A673 (cell line): ENCODE data around the gene FAU. TPM values are rescaled to one million over a fixed set of nuclear protein-coding genes. Genes with fewer than 3 reads are reported as not detected.

Experiments
- BruUV-seq: library from RNA; stranded (reverse); fragments of 400-500 nt; replicated peaks from 2 replicates; lab custom pipeline; 2021; lab: Mats Ljungman, UMichigan
- CTCF ChIA-PET: fragments of 300-600 bp; sonication (Branson Sonifier 250); formaldehyde crosslinking; loops from one replicate; lab custom pipeline; 2022; ENCODE audit warnings: antibody characterized with exemption; lab: Charles Lee
- POLR2A ChIA-PET: fragments of 300-600 bp; sonication (Branson Sonifier 250); formaldehyde crosslinking; loops from one replicate; lab custom pipeline; 2022; ENCODE audit warnings: antibody characterized with exemption; ENCODE audit not compliant: low non-redundant PET; lab: Charles Lee
- DNase-seq: peaks from one replicate; pipeline ENCODE4 v3.0.0-alpha.2; 2015; ENCODE audit warnings: low spot score
- H3K27ac ChIP-seq: fragments of 200-600 bp; sonication (generic); 2 replicates; pipeline ENCODE4 v1.5.1; 2016; ENCODE audit warnings: mixed run types, low read depth, mild to moderate bottlenecking, mixed read lengths, antibody characterized with exemption, low read length; ENCODE audit not compliant: poor library complexity, severe bottlenecking
- H3K27me3 ChIP-seq: fragments of 200-600 bp; sonication (generic); replicated peaks from 2 replicates; pipeline ENCODE4 v1.6.1; 2017; ENCODE audit warnings: mixed run types, low read depth, mild to moderate bottlenecking, mixed read lengths, antibody characterized with exemption, low read length; ENCODE audit not compliant: insufficient read depth, poor library complexity
- H3K36me3 ChIP-seq: fragments of 200-600 bp; sonication (generic); 2 replicates; pipeline ENCODE4 v1.6.1; 2016; ENCODE audit warnings: mixed run types, mild to moderate bottlenecking, mixed read lengths, antibody characterized with exemption, low read length; ENCODE audit not compliant: insufficient read depth, poor library complexity, severe bottlenecking
- H3K4me1 ChIP-seq: fragments of 200-600 bp; sonication (generic); 2 replicates; pipeline ENCODE4 v1.6.1; 2017; ENCODE audit warnings: mixed run types, mild to moderate bottlenecking, mixed read lengths, antibody characterized with exemption, low read length; ENCODE audit not compliant: insufficient read depth, poor library complexity, severe bottlenecking
- H3K4me3 ChIP-seq: fragments of 200-600 bp; sonication (generic); 2 replicates; pipeline ENCODE4 v1.5.1; 2016; ENCODE audit warnings: low read depth, mixed run types, mild to moderate bottlenecking, mixed read lengths, low read length; ENCODE audit not compliant: poor library complexity, severe bottlenecking
- H3K9me3 ChIP-seq: fragments of 200-600 bp; sonication (generic); 2 replicates; pipeline ENCODE4 v1.6.1; 2016; ENCODE audit warnings: mixed run types, low read depth, mild to moderate bottlenecking, mixed read lengths, antibody characterized with exemption, low read length; ENCODE audit not compliant: poor library complexity, severe bottlenecking
- EZH2 ChIP-seq: fragments of 200-600 bp; sonication (generic); IDR thresholded peaks from 2 replicates; pipeline ENCODE4 v1.6.1; 2017; ENCODE audit warnings: borderline replicate concordance, low read depth, mild to moderate bottlenecking, mixed read lengths, antibody characterized with exemption, low read length; ENCODE audit not compliant: poor library complexity, severe bottlenecking
- intact Hi-C: fragments of 100-400 bp; cut with micrococcal nuclease; formaldehyde crosslinking; loops from one replicate; pipeline ENCODE4 v1.10.0; 2022; ENCODE audit not compliant: unreplicated experiment
- total RNA-seq: library from RNA; stranded (reverse); gene quantifications from 2 replicates; pipeline ENCODE4 v1.2.3, GENCODE V29; 2021
- TF ChIP-seq, protein P1 (sequence below): fragments of 300-800, 200-600 bp; sonication (generic); conservative IDR thresholded peaks from 2 replicates; pipeline ENCODE4 v1.5.1; 2017; ENCODE audit warnings: low read depth, mild to moderate bottlenecking, antibody characterized with exemption, low read length, moderate library complexity, mixed read lengths

FAU gene
- total RNA-seq, 1 experiment from 2014 or later = 956 TPM

DNA sequence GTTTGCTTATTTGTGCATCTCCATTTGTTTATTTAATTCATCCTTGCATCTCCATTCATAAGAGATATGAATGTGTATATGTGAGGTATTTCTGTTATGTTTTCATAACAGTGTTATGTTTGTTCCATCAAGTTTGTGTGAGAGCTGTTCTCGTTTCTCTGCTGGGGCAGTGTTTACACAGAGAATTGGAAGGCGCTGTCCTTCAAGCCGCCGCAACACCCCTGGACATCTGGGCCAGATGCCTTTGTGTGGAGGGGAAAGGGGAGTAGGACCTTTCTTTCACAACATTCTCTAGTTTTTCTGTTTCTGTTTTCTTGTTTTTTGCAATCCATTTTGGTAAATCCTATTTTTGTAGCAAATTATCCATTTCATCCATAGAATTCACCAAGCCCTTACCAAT, 17.3 kb downstream of the FAU start:
- Histone ChIP-seq H3K4me3 (no peak overlapping the region), H3K4me1 (no peaks in the 10 kb centered on the region), H3K27ac (no peak overlapping the region), H3K36me3 (no peaks in the 10 kb centered on the region), H3K9me3 (no peaks in the 10 kb centered on the region), H3K27me3 (no peaks in the 10 kb centered on the region)
- BruUV-seq = no TSS peak
- TF ChIP-seq, protein P1, sequence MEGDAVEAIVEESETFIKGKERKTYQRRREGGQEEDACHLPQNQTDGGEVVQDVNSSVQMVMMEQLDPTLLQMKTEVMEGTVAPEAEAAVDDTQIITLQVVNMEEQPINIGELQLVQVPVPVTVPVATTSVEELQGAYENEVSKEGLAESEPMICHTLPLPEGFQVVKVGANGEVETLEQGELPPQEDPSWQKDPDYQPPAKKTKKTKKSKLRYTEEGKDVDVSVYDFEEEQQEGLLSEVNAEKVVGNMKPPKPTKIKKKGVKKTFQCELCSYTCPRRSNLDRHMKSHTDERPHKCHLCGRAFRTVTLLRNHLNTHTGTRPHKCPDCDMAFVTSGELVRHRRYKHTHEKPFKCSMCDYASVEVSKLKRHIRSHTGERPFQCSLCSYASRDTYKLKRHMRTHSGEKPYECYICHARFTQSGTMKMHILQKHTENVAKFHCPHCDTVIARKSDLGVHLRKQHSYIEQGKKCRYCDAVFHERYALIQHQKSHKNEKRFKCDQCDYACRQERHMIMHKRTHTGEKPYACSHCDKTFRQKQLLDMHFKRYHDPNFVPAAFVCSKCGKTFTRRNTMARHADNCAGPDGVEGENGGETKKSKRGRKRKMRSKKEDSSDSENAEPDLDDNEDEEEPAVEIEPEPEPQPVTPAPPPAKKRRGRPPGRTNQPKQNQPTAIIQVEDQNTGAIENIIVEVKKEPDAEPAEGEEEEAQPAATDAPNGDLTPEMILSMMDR = no peak
- no peak for TF ChIP-seq EZH2
- ChIA-PET POLR2A (no interaction called here), CTCF (interaction anchor here (0.9 kb wide), 1 partner anchor 8 kb away, joined by 3 read pairs; no protein-coding TSS in a partner anchor)
- DNase-seq = no peak
- intact Hi-C loops = no loop called here

DNA sequence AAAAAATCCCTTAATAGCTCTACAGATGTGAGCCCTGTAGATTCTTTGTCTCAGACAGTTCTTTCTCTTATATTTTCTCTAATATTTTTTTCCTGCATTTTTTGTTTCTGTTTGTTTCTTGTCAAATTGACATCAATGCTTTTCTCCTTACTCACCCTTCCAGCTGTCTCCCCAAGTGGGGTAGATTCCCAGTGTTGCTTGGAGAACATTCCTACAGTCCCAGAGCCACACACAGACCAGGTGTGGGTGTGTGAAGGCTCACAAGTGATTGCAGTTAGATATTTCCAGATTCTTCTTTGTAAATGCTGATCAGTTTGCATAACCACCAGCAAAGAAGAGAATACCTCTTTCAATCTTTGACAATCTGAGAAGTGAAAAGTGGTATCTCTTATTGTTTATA, 18.5 kb downstream of the FAU start:
- H3K36me3 ChIP-seq = no peaks in the 10 kb centered on the region
- ChIA-PET CTCF (no interaction called here), POLR2A (interaction anchor here (0.6 kb wide), 1 partner anchor 300 kb away, joined by 3 read pairs; no protein-coding TSS in a partner anchor)
- no peaks in the 10 kb centered on the region for H3K9me3 ChIP-seq
- no peaks in the 10 kb centered on the region for H3K27me3 ChIP-seq
- no peak overlapping the region for H3K4me3 ChIP-seq
- H3K27ac ChIP-seq = no peak overlapping the region
- TF ChIP-seq, protein P1 = no peak
- no peak for TF ChIP-seq EZH2
- no peak for DNase-seq
- H3K4me1 ChIP-seq = no peaks in the 10 kb centered on the region
- no TSS peak for BruUV-seq
- intact Hi-C loops = no loop called here

DNA sequence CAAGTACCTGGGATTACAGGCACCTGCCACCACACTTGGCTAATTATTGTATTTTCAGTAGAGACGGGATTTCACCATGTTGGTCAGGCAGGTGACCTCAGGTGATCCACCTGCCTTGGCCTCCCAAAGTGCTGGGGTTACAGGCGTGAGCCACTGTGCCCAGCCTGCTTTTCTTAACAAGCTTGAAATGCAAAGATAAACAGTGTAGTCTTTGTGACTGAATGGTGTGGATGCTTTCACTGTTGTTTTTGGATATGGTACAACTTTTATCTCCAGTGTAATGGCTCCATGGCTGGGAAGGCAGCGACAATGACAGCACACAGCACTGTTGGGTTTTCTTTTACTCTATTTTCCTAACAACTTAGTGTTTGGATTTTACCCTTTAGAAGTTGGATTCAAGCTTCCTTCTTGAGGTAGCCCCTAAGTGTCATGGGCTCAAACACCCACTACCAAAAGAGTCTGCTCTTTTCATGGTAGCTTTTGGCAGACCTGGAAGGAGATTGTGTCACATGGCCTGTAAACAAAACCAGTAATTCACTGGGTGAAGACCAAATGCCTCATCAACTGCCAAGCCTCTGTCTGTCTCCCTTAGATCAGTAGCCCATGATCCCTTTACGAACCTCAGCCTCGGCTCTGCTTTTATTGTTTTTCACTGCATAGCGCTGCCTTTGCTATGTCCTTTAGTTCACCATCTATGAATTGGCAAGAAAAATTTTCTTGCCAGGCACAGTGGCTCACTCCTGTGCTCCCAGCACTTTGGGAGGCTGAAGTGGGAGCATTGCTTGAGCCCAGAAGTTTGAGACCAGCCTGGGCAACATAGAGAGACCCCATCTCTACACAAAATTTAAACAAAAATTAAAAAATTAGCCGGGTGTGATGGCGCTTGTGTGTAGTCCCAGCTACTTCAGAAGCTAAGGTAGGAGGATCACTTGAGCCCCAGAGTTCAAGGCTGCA, 19.5 kb downstream of the FAU start:
- H3K27me3 ChIP-seq = no peaks in the 10 kb centered on the region
- no peak for TF ChIP-seq EZH2
- TF ChIP-seq, protein P1 = no peak
- no peak overlapping the region for H3K27ac ChIP-seq
- POLR2A ChIA-PET = interaction anchor here (0.6 kb wide), 1 partner anchor 349 kb away, joined by 3 read pairs; no protein-coding TSS in a partner anchor
- no peak overlapping the region for H3K4me3 ChIP-seq
- H3K4me1 ChIP-seq = no peaks in the 10 kb centered on the region
- intact Hi-C loops = no loop called here
- DNase-seq = no peak
- H3K9me3 ChIP-seq = no peaks in the 10 kb centered on the region
- BruUV-seq = no TSS peak
- CTCF ChIA-PET = no interaction called here
- peaks cover 2% of the 10 kb centered on the region for H3K36me3 ChIP-seq
